ENCODE measurements around the gene SLC9A1.

Gene SLC9A1

DNA sequence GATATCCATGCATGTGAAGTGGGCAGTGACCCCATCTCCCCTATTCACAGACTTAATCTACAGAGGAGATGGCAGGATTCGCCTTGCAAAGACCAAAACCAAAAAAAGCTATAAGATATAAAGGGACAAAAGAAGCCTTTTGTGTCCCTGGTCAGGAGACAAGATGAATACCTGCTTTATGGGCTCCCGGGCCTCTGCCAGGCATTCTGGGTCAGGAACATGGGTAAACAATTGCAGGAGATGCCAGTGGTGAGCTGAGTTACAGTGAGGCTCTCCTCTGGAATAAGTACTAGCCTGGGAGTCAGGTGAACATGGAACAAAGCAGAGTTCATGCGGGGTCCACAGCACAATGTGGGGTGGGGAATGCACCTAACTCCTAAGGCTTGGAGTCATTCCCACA is 4.7 kb downstream of the SLC9A1 start:
- no peak for DNase-seq

DNA sequence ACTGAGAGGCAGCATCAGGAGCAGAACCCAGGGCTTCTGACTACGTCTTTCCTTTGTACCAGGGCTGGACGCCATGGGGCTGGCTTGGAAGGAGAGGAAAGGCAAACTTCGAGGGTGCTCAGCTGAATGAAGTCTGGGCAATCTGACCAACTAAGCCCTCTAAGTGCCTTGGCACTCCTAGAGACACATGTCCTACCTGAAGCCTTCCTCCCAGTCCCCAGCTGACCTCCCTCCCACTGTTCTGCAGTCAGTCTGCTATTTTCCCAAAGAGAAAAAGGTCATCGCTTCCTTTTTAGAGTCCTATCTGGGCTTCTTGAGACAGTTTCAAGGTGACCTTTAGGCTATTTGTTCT is 5.2 kb downstream of the SLC9A1 start:
- DNase-seq, result no peak

DNA sequence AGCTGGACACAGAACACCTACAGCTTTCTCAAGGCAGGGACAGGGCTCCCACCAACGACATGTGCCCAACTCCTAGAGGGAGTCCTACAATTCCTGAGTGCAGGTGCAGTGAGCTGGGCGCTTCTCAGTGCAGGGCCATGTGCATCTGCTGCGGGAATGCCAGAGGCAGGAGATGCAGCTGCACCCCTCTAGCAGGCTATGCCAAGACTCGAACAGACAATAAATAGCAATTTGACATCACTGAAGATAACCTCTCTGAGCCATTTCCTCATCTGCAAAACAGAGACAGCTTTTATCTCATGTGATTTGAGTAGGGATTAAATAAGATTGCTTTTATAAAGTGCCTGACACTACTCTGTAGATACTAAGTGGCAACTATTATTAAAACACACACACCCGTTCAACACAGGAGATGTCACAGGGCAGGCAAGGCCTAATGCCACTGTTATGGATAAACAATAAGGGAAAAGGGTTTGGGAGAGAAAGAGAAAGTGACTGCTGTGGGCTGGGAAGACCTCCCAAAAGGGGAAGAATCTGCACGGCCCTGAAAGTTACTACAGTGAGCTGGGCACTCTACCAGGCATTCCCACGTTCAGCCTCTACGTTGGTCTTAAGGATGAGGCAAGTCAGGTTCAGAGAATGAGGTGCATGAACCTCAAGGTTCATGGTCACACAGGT is 5.7 kb downstream of the SLC9A1 start:
- DNase-seq, result no peak

DNA sequence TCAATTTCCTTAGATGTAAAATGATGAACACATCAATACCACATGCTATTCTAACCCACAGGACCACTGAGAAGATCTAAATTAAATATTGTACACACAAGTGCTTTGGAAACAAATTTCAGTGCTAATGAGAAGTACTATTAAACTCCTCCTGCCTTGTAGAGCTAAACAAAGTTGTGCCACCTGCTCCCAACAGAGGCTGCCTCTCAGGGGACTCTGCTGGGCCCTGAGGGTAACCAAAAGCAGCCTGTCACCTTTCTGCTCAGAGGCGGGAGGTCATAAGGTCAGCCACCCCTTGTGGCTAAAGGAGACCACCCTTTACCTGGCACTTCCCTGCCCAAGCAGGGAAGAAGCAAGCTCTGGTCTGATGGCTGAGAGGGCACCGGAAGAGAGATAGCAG is 6.3 kb downstream of the SLC9A1 start:
- no peak for DNase-seq

DNA sequence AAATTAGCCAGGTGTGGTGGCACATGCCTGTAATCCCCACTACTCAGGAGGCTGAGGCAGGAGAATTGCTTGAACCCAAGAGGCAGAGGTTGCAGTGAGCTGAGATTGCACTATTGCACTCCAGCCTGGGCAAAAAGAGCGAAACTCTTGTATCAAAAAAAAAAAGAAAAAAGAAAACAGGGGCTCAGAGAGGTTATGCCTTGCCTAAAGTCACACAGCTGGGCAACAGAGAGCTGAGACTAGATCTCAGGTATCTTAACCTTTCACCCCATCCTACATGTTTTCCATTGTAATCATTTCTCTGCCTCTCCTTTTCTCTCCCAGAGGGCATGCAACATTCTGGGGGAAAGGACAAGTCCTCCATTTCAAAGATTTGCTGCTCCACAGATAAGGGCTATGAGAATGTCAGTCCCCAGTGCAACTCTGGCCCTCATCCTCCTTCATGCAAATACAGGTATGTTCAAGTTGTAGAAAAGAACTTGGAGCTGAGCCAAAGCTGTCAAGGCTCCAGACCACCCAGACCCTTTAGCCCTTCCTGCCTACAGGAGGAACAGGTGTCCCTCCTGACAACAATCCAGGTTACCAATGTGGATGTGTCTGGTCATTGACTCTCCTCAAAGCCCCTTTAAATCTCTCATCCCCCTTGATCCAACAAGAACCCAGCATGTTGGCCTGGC is 6.9 kb downstream of the SLC9A1 start:
- no peak for DNase-seq

DNA sequence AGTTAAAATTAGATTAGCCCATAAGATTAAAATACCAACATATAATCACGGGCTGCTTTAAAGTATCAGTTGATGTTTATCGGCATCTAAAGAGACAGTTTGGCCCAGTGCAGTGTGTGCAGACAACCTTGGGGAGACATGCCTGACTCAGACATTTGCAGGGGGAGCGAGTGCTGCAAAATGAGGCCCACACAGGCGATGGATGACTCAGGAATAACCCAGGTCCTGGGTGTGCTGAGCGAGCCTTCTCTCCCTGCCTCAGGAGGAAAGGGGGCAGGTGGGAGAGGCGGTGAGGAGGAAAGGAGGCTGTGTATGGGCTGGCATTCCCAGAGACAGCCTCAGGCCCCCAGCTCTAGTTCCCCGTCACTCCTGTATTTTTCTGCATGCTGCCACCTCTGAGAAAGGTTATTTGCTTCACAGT is 9.0 kb downstream of the SLC9A1 start:
- DNase-seq, result no peak

DNA sequence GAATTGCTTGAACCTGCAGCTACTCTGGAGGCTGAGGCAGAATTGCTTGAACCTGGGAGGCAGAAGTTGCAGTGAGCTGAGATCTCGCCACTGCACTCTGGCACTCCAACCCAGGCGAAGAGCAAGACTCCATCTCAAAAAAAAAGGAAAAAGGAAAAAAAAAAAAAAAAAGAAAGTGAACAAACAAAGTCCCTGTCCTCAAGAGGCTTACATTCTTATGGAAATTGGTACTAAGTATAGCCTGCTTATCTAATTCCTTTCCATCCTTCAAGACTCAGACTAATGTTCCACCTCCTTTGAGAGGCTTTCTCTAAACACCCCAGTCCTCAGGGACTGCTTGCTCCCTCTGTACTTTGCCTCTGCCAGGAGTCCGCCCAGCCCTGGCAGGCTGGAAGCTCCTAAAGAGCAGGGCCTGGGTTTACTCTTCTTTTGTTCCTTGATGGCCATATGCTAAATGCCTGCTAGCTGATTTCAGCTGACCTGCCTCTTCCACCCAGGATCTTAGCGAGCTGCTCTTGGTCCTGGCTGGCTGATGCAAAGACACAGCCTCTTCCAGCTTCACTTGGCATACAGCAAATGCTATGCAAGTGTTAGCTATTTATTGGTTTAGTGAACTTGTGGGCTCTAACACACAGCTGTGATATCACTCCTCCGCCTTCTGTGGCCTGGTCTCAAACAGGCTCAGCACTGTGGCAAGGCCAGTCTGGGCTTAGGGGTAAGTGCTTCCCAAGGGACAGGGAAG is 9.8 kb downstream of the SLC9A1 start:
- no peak for DNase-seq

DNA sequence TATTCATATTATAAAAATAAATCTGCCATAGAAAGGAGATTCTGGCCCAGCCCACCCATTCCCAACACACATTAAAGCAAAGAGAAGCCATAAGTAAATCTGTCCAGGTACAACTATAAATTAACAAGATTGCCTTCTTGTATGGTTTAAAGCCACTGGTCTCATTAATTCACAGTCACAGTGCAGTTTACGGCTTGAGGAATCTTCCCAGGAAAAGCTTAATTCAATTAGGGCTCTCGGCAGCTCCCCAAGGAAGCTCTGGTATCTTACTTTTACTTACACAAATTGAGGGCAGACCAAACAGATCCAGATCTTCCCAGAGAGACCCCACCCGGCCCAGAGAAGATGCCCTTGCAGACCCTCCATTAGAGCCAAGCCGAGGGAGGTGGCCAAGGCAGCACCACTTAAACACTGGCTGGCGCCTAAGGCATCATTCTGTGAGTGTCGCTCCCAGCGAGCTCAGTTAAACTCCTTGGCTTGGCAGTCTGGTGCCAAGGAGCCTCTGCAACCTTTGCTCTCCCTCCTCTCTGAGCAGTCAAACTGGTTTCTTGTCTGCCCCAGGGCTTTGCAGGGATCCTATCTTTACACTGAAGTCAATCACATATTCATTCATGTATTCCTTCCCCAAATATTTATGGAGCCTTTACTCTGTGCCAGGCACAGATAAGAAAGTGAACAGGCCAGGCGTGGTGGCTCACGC is 10.7 kb downstream of the SLC9A1 start:
- DNase-seq, result no peak

DNA sequence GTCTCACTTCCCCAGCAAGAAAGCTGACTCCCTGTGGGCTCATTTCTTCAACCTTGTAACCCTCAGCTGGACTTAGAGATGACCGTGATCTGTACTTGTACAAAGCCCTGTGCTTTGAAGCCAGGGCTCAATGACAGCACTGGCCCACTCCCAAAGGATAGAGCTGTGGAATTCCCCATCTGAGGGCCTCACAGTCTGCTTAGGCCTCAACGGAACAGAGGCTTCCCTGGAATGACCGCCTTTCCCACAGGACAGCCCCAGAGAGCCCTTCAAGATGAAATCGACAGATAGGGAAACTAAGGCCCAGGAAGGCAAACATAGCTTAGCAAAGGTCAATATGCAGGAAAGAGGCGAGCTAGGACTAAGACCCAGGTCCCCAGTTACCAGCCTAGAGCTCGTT is 11.5 kb downstream of the SLC9A1 start:
- no peak for DNase-seq

DNA sequence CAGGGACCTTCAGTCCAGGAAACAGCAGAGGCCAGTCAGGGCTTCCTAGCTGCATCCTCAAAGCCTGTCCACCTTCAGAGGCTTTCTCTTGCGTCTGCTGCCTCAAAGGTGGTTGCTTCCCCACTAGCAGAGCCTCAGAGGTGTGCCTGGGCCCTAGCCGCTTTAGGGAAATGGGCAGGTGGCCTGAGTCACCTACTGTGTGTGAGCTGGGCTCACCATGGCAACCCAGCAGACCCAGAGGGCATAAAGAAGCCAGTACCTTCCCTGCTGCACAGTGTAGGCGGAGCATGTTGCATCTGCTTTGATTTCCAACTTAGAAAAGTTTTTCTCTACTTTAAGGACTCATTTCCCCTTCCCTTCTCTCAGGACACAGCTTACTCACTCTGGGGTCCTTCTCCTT is 12.5 kb downstream of the SLC9A1 start:
- DNase-seq, result no peak

DNA sequence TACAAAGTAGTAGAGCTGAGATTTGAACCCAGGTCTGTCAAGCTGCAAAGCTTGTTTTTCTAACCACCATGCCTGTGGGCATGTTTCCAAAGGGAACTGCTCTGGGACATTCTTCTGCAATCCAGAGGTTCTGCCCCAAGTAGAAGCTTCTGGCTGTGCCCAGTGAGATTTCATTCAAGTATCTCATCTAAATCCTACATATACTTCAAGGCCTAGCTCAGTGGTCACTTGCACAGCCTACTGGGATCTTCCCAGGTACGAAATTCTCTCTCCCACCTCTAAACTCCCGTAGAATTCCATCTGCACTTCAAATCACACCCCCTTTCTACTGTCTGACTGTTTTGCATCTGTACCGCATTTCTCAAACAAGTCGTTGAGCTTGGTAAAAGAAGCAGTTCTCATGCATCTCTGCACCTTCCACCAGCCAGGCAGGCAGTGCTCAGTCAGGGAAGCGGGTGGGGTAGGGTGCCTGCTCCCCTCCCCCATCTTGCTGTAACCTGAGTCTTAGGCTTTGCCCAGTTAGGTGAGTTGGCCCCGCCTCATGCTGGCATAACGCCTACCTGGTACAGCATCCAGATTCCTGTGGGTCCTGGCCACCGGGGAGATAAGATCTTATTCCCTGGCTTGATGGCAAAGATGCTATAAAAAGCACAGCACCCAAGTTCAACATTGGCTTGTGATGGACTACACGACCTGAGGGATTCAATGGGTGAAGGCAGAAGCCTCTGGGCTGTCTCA is 13.5 kb downstream of the SLC9A1 start:
- DNase-seq, result no peak

DNA sequence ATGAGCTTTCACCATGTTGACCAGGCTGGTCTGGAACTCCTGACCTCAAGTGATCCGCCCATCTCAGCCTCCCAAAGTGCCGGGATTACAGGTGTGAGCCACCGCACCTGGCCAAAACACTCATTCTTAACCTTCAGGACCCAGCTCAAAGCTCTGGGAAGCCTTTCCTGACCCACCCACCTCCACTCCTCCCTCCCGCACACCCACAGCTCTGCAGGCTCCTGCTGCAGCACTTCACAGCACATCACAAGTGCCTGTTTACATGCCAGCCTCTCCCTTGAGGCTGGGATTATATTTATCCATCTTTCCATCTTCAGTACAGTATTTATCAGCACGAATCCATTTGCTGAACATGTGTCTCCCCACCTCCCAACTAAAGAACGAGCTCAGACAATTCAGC is 14.9 kb downstream of the SLC9A1 start:
- DNase-seq, result no peak

DNA sequence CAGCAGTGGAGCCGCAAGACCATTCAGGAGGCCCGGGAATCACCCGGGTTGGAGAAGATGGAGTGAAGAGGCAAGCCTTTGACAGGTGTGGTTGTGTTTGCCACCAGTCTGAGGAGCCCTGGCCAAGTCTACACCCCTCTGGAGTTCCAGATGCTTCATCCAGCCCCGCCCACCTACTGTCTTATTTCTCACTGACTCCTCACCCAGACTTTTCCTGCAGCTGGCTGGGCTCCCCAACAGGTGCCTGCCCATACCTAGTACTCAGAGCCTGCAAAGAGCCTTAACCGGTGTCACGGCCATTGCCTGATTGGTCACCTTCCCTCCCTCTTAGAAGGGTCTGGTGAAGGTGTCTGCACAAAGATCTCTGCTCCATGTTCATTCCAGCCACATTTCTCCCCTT is 16.0 kb downstream of the SLC9A1 start:
- no peak for DNase-seq

DNA sequence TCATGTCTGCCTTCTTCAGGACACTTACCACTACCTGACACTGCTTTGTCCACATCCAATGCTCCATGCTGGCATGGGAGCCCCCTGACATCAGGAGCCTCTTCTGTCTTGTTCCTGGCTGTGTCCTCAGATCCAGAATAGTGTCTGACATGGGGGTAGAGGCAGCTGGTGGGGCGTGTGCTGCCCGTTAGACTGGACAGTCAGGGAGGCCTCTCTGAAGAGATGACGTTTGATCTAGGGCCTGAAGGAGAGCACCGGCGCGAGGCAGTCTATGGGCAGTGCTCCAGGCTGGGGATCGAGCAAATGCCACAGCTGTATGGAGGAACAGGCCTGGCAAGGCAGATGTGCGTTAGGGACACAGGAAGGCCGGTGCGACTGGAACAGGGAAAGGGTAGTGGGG is 16.6 kb downstream of the SLC9A1 start:
- DNase-seq, result no peak

DNA sequence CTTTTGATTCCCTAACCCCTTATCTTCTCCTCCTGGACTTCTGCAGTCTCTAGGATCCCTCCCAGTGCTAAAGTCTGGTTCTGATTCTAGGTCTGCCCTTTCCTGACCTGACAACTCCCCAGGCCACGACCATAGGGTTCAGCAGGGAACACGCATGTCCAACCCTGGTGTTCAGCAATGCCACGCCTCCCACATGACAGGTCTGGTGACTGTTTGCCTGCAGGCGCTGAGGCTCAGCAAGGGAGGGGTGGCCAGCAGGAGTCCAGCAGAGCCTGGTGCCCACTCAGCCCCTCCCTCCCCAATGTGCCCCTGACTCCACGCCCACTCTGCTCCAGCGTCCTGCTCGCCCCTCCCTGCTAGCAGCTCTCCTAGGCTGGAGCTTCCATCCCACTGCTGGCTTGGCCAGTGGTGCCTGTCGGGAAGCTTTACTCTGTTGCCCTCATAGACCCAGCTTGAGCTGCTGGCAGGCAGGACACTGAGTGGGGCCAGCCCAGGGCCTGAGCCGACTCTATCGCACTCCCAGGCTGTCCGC is 17.3 kb downstream of the SLC9A1 start:
- no peak for DNase-seq

DNA sequence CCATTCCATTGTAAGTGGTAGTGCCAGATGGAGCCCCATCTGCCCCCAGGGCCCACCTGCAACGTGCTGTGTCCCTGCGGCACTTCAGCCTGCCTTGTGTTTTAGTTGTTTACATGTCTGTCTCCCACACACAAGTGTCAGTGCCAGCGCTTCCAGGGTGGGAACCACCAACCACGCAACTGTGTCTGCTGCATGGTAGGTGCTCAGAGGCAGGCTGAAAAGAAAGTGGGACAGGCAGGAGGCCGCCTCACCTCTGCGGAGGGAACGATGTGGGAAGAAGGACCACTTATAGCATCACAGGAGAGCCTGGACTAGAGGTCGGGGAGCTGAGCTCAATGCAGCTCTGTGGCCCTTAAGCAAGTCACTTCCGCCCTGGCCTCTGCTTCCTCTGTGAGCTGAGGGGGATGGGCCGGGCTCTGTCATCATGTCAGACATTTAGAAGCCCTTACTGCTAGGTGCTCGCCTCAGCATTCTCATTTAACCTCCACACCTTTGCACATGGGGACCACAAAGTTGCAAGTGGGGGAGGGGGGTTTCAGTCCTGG is 17.9 kb downstream of the SLC9A1 start:
- no peak for DNase-seq

DNA sequence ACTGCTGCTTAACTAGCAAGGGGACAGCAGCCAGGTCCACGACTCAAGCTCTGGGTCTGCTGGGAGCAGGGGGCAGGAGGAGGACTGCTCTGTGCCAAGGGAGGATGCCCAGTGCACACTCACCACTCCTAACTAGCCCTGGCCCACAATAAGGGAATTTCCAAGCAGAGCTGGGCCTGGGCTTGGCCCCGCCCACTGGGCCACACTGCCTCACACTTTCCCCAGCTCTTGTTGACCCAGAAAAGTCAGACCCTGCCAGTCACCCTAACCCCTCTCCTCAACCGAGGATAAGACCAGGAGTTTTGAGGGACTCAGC is 18.7 kb downstream of the SLC9A1 start:
- no peak for DNase-seq

DNA sequence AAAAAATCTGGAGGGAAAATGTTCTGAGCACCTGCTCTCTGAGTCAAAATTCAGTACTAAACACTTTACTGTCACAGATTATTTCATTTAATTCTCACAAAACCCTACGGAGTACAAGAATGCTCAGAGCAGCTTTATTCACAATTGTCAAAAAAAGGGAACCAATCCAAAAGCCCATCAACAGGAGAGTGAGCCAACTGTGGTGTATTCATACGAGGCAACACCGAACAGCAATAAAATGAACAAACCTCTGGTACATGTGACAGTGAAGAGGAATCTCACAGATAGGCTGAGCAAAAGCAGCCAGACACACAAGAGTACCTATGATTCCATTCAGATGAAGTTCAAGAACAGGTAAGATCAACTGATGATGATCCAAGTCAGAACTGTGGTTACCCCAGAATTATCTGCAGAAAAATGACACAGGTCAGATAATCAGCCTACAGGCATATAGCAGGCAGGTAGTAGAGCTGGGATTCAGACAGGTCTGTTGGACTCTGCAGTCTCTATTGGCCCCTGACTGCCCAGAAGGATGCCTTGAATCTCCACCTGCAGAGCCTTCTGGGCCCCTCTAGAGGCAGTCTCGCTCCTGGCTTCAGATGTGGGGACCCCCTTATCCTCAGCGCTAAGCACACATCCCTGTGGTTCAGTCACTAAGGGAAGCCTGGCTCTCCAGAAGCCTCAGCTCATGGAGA is 19.2 kb downstream of the SLC9A1 start:
- no peak for DNase-seq

DNA sequence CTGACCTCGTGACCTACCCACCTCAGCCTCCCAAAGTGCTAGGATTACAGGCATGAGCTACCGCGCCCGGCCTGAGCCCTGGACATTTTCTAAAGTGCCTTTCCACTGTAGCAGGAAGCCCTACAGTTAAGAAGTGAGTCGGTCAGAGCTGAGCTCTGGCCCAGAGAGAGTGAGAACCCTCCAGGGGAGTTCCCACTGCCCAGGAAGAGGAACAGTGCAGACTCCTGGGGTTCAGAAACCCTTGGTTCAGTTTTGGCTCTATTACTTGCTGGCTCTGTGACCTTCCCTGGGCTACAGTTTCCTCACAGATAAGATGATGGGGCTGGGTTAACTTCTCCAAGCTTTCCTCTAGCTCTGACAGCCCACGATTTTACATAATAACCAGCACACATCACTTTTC is 20.9 kb downstream of the SLC9A1 start:
- no peak for DNase-seq

DNA sequence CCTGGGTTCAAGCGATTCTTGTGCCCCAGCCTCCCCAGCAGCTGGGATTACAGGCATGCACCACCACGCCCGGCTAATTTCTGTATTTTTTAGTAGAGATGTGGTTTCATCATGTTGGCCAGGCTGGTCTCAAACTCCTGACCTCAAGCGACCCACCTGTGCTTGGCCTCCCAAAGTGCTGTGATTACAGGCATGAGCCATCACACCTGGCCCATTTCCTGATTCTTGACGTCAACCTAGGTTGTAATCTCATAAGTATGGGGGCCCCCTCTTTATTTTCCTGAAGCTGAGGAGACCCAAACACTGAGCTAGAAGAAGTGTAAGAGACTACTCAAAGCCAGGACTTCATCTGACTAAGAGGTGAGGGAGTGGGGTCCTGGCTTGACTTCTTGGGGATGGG is 21.8 kb downstream of the SLC9A1 start:
- no peak for DNase-seq

DNA sequence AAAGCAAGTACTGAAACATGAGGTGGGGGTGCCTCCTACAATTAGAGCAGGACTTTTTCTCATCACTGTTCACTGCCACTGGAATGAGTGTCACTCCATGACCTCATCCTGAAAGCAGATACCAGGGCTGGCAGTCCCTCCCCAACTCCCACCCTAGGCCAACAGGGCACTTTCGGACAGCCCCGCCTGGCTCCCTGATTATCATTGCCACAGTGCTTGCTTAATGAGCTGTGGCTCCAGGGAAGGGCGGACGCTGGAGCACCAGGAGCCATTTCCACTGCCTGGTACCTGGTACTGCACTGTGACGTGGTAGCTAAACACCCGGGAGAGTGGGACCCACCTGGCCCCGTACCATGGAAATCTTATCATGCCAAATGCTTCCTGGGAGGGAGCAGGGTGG is 22.3 kb downstream of the SLC9A1 start:
- no peak for DNase-seq

DNA sequence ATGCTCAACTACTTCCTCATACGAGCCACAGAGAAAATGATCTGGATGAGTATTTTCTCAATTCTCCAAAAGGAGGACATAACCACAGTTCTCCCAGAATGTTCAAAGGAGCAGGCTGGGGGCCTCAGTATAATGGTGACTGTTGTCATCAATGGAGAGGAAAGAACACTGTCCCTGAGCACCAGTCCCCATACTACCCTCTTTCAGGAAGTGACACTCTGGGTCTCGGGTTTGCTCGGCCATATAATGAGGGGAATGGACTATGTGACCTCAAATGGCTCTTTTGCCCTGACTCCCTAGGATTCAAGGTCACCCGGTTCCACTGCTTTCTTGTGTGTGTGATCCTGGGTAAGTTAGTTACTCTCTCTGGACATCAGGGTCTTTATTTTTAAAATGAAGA is 22.8 kb downstream of the SLC9A1 start:
- no peak for DNase-seq

Data from SHP77 treated with DMSO at 0.1 percent for 48 hours (cell line).